ENCODE results near the gene SMTNL2. TPM values are rescaled to one million over a fixed set of nuclear protein-coding genes. Genes with fewer than 3 reads are reported as not detected.

SMTNL2 gene
- total RNA-seq, 1 experiment from 2014 or later = not detected

- H3K36me3 ChIP-seq (ENCODE audit: insufficient read depth, low read length, poor library complexity, severe bottlenecking) = no peaks in the 10 kb centered on the region
- no peak for TF ChIP-seq CTCF (conservative IDR thresholded peaks at IDR 0.05; ENCODE audit: low read depth, low read length)
- no peak for TF ChIP-seq EZH2 (IDR thresholded peaks at IDR 0.05; ENCODE audit: borderline replicate concordance, low read depth, low read length, poor library complexity, severe bottlenecking)
- intact Hi-C loops (cut with micrococcal nuclease; ENCODE audit: unreplicated experiment) = no loop called here
- no peak overlapping the region for H3K27ac ChIP-seq (ENCODE audit: low read depth, low read length, poor library complexity, severe bottlenecking)
- no peak for DNase-seq (ENCODE audit: low spot score)
- no peaks in the 10 kb centered on the region for H3K27me3 ChIP-seq (replicated peaks; ENCODE audit: insufficient read depth, low read depth, low read length, poor library complexity)
- CTCF ChIA-PET = interaction anchor here (0.6 to 1.1 kb wide), 3 partner anchors 9 to 283 kb away, joined by 3 to 4 read pairs (median 4); no protein-coding TSS in a partner anchor
- H3K4me1 ChIP-seq (ENCODE audit: insufficient read depth, low read length, poor library complexity, severe bottlenecking) = peaks cover 8% of the 10 kb centered on the region
- POLR2A ChIA-PET (ENCODE audit: low non-redundant PET) = no interaction called here
- H3K4me3 ChIP-seq (ENCODE audit: low read depth, low read length, poor library complexity, severe bottlenecking) = no peak overlapping the region
- no peaks in the 10 kb centered on the region for H3K9me3 ChIP-seq (ENCODE audit: low read depth, low read length, poor library complexity, severe bottlenecking)
- BruUV-seq (replicated peaks) = no TSS peak
Measured at GRCh38 chr17:4599505-4600281, 15.4 kb downstream of the SMTNL2 start.

DNA sequence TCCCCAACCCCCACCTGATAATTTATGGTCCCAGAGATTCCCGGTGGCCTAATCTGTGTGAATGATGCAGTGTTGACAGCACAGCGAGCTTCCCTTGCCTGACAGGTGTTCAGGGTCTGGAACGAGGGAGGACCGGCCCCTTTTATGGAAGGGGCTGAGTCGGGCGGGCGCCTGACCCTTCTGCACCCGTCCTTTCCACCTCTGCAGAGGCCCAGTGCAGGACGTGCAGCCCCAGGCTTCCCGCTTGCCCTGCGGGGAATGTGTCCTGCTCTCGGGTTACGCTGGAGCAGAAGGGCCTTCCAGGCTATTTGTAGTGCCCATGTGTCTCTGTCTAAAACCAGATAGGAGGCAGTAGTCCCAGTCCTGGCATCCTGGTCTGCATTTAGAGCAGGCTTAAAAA, 16.2 kb downstream of the SMTNL2 start:
- Histone ChIP-seq H3K4me3 (ENCODE audit: low read depth, low read length, poor library complexity, severe bottlenecking) (no peak overlapping the region), H3K4me1 (ENCODE audit: insufficient read depth, low read length, poor library complexity, severe bottlenecking) (peaks cover 9% of the 10 kb centered on the region), H3K9me3 (ENCODE audit: low read depth, low read length, poor library complexity, severe bottlenecking) (no peaks in the 10 kb centered on the region), H3K27me3 (replicated peaks; ENCODE audit: insufficient read depth, low read depth, low read length, poor library complexity) (no peaks in the 10 kb centered on the region), H3K36me3 (ENCODE audit: insufficient read depth, low read length, poor library complexity, severe bottlenecking) (no peaks in the 10 kb centered on the region), H3K27ac (ENCODE audit: low read depth, low read length, poor library complexity, severe bottlenecking) (no peak overlapping the region)
- TF ChIP-seq EZH2 (IDR thresholded peaks at IDR 0.05; ENCODE audit: borderline replicate concordance, low read depth, low read length, poor library complexity, severe bottlenecking) = no peak
- intact Hi-C loops (cut with micrococcal nuclease; ENCODE audit: unreplicated experiment) = no loop called here
- CTCF ChIA-PET = interaction anchor here (0.6 kb wide), 1 partner anchor 34 kb away, joined by 4 read pairs; no protein-coding TSS in a partner anchor
- no TSS peak for BruUV-seq (replicated peaks)
- no peak for DNase-seq (ENCODE audit: low spot score)
- POLR2A ChIA-PET (ENCODE audit: low non-redundant PET) = no interaction called here

DNA sequence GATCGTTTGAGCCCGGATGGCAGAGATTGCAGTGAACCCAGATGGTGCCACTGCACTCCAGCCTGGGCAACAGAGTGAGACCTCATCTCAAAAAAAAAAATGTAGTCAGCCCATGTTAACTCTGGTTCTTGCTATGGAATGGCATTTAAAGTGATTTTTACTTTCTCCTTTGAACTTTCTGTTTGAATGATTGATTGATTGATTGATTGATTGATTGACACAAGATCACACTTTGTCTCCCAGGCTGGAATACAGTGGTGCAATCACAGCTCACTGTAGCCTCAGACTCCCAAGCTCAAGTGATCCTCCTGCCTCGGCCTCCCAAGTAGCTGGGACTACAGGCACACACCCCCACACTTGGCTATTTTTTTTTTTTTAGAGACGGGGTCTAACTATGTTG, 17.0 kb downstream of the SMTNL2 start:
- CTCF ChIA-PET = interaction anchor here (0.7 kb wide), 1 partner anchor 9 kb away, joined by 3 read pairs; no protein-coding TSS in a partner anchor
- no TSS peak for BruUV-seq (replicated peaks)

More for the DNA sequence above, 17.0 kb downstream of the SMTNL2 start:
- POLR2A ChIA-PET (ENCODE audit: low non-redundant PET) = no interaction called here
- H3K4me3 ChIP-seq (ENCODE audit: low read depth, low read length, poor library complexity, severe bottlenecking) = no peak overlapping the region
- no peaks in the 10 kb centered on the region for H3K27me3 ChIP-seq (replicated peaks; ENCODE audit: insufficient read depth, low read depth, low read length, poor library complexity)
- no peak for TF ChIP-seq EZH2 (IDR thresholded peaks at IDR 0.05; ENCODE audit: borderline replicate concordance, low read depth, low read length, poor library complexity, severe bottlenecking)
- TF ChIP-seq CTCF (conservative IDR thresholded peaks at IDR 0.05; ENCODE audit: low read depth, low read length) = no peak
- peaks cover 9% of the 10 kb centered on the region for H3K4me1 ChIP-seq (ENCODE audit: insufficient read depth, low read length, poor library complexity, severe bottlenecking)
- no peak overlapping the region for H3K27ac ChIP-seq (ENCODE audit: low read depth, low read length, poor library complexity, severe bottlenecking)
- intact Hi-C loops (cut with micrococcal nuclease; ENCODE audit: unreplicated experiment) = no loop called here
- no peaks in the 10 kb centered on the region for H3K36me3 ChIP-seq (ENCODE audit: insufficient read depth, low read length, poor library complexity, severe bottlenecking)
- DNase-seq (ENCODE audit: low spot score) = no peak
- no peaks in the 10 kb centered on the region for H3K9me3 ChIP-seq (ENCODE audit: low read depth, low read length, poor library complexity, severe bottlenecking)
